Progenitor cell of endocrine pancreas (in vitro differentiated cells): ENCODE measurements around the gene PRMT3. TPM values are rescaled to one million over a fixed set of nuclear protein-coding genes. Genes with fewer than 3 reads are reported as not detected.
A peak's percentile ranks its signal among the peaks of the same experiment; 100 is the strongest.

Experiments used
- DNase-seq: peaks from one replicate; pipeline ENCODE4 v3.0.0; 2021; ENCODE audit warnings: low spot score; ENCODE audit not compliant: unreplicated experiment
- H3K27ac Mint-ChIP-seq: 2 replicates; pipeline ENCODE4 v1.8.0; 2021; ENCODE audit warnings: mild to moderate bottlenecking, moderate library complexity, mixed read lengths
- H3K27me3 Mint-ChIP-seq: 2 replicates; pipeline ENCODE4 v1.8.0; 2021; ENCODE audit warnings: mixed read lengths
- H3K36me3 Mint-ChIP-seq: 2 replicates; pipeline ENCODE4 v1.8.0; 2022; ENCODE audit warnings: mixed read lengths; ENCODE audit not compliant: insufficient read depth
- H3K4me1 Mint-ChIP-seq: 2 replicates; pipeline ENCODE4 v1.8.0; 2021; ENCODE audit warnings: low read depth, mixed read lengths
- H3K4me3 Mint-ChIP-seq: 2 replicates; pipeline ENCODE4 v1.8.0; 2021; ENCODE audit warnings: low read depth, mild to moderate bottlenecking, moderate library complexity, mixed read lengths
- H3K9me3 Mint-ChIP-seq: 2 replicates; pipeline ENCODE4 v1.8.0; 2021; ENCODE audit warnings: low read depth, mixed read lengths
- total RNA-seq: library from RNA; stranded (reverse); gene quantifications from 2 replicates; pipeline ENCODE4 v1.2.1, GENCODE V29; 2021
- TF ChIP-seq, protein P1 (sequence below): fragments of 200-600 bp; sonication (generic); IDR thresholded peaks from one replicate; pipeline ENCODE4 v1.5.0; 2021; ENCODE audit warnings: antibody characterized with exemption, mild to moderate bottlenecking; ENCODE audit not compliant: unreplicated experiment

The PRMT3 gene
- total RNA-seq, 1 donor from 2014 or later: 12.2 TPM

DNA sequence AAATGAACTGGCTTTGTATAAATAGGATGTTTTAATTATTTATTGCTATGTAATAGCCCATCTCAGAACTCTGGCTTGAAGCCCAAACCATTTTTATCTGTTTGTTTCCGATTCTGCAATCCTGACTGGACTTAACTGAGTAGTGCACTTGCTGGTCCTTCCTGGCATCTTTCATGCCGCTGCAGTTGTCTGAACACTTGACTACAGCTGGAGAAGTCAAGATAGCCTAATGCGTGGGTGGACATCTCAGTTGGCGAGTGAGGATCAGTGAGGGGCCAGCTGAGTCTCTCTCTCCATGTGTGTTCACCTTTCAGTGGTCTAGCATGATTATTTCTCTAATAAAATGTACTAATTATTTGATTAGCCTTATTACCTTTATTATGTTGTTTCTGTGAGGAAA lies 105.8 kb downstream of the PRMT3 start:
- no peaks in the 10 kb centered on the region for H3K4me1 Mint-ChIP-seq
- H3K4me3 Mint-ChIP-seq: no peak overlapping the region
- H3K9me3 Mint-ChIP-seq: no peaks in the 10 kb centered on the region
- H3K27me3 Mint-ChIP-seq: no peaks in the 10 kb centered on the region
- TF ChIP-seq, protein P1, sequence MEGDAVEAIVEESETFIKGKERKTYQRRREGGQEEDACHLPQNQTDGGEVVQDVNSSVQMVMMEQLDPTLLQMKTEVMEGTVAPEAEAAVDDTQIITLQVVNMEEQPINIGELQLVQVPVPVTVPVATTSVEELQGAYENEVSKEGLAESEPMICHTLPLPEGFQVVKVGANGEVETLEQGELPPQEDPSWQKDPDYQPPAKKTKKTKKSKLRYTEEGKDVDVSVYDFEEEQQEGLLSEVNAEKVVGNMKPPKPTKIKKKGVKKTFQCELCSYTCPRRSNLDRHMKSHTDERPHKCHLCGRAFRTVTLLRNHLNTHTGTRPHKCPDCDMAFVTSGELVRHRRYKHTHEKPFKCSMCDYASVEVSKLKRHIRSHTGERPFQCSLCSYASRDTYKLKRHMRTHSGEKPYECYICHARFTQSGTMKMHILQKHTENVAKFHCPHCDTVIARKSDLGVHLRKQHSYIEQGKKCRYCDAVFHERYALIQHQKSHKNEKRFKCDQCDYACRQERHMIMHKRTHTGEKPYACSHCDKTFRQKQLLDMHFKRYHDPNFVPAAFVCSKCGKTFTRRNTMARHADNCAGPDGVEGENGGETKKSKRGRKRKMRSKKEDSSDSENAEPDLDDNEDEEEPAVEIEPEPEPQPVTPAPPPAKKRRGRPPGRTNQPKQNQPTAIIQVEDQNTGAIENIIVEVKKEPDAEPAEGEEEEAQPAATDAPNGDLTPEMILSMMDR: no peak
- peaks cover 2% of the 10 kb centered on the region for H3K36me3 Mint-ChIP-seq
- no peak for DNase-seq
- H3K27ac Mint-ChIP-seq: no peak overlapping the region

DNA sequence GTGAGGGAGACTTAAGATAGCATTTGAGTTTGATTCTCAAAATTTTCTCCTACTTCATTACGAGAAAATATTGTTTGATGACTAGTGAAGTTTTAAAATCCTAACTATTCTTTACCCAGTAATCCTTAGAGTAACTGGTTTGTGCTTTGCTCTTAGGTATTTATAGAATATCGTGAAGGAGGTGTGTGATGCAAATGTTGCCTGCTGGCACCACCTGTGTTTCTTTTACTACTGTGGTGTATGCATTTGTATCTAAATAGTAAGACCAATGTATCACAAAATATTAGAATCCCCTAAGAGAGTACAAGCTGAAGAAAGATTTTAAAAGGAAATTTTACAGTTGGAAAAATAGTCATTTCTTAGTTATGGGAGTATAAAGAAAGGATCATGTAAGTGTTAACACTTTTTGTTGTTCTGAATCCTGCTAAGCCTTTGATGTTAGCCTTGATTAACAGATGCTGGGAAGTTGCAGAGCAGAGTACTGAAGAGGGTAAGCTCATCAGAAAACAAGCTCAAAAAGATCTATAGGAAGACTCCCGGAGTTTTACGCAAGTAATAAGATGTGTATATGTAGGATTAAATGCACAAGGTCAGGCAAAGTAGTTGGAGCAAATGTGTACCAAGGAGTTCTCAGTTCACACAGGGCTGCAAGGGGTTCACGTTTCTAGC lies 109.7 kb downstream of the PRMT3 start:
- no peaks in the 10 kb centered on the region for H3K9me3 Mint-ChIP-seq
- TF ChIP-seq, protein P1: no peak
- H3K4me1 Mint-ChIP-seq: peaks cover 1% of the 10 kb centered on the region
- DNase-seq: no peak
- no peak overlapping the region for H3K4me3 Mint-ChIP-seq
- no peaks in the 10 kb centered on the region for H3K27me3 Mint-ChIP-seq
- no peak overlapping the region for H3K27ac Mint-ChIP-seq
- H3K36me3 Mint-ChIP-seq: peaks cover 4% of the 10 kb centered on the region

DNA sequence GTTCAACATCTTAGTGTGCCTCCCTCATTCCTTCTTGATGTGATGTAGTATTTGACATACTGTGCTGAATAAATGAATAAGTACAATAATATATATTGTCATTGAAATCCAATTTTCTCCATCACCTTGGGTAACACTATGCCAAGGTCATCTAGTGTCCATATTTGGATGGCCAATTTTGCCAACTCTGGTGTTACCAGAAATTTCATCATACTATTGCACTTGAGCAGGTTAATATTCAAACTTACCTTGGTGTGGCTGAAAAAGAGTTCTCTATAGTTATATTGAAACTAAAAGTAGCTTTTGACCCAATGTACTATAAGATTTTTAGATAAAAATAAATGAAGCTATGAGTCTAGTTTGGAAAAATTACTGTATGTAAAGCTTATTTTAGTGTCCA lies 113.7 kb downstream of the PRMT3 start:
- Mint-ChIP-seq H3K36me3 (peaks cover 2% of the 10 kb centered on the region), H3K27me3 (no peaks in the 10 kb centered on the region), H3K9me3 (no peaks in the 10 kb centered on the region), H3K4me1 (peaks cover 1% of the 10 kb centered on the region), H3K27ac (no peak overlapping the region), H3K4me3 (no peak overlapping the region)
- TF ChIP-seq, protein P1: no peak
- DNase-seq: no peak

DNA sequence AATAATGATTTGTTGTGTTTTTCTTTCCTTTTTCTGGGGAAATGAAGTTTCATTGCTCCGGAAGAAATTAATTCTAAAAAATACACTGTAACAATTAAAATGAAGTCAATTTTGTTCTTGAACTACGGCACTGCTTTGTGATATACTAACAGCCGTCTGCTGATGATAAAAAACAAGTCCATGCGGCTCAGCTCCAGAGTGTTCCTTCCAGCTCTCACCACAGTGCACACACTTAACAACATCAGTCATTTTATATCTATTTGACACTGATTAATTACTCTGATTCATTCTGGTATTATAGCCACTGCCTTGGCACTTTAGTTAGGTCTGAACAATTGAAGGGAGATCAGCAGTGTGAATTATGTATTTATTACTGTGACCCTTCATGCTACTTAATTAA lies 114.5 kb downstream of the PRMT3 start:
- H3K9me3 Mint-ChIP-seq: no peaks in the 10 kb centered on the region
- no peak overlapping the region for H3K27ac Mint-ChIP-seq
- peaks cover 1% of the 10 kb centered on the region for H3K4me1 Mint-ChIP-seq
- no peak for DNase-seq
- peaks cover 2% of the 10 kb centered on the region for H3K36me3 Mint-ChIP-seq
- no peak overlapping the region for H3K4me3 Mint-ChIP-seq
- no peaks in the 10 kb centered on the region for H3K27me3 Mint-ChIP-seq
- TF ChIP-seq, protein P1: no peak

DNA sequence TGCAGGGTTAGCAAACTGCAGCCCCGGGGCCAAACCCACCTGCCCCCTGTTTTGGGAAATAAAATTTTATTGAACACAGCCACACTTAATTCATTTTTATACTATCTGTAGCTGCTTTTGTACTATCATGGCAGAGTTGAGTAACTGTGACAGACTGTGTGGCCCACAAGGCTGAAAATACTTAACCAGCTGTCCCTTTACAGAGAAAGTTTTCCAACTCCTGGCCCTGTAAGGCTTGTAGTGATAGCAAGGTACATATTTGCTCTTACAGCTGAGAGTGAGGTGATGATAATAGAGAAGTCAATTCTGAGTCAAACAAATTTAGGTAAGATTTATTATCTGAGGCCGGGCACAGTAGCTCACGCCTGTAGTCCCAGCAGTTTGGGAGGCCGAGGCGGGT lies 124.5 kb downstream of the PRMT3 start:
- no peak overlapping the region for H3K4me3 Mint-ChIP-seq
- H3K4me1 Mint-ChIP-seq: peaks cover 11% of the 10 kb centered on the region
- H3K36me3 Mint-ChIP-seq: no peaks in the 10 kb centered on the region
- TF ChIP-seq, protein P1: no peak
- no peaks in the 10 kb centered on the region for H3K9me3 Mint-ChIP-seq
- DNase-seq: no peak
- H3K27ac Mint-ChIP-seq: peak overlapping the region; percentile 46
- H3K27me3 Mint-ChIP-seq: peaks cover 14% of the 10 kb centered on the region
